ENCODE measurements around the gene RAPGEF2.
"Not testable (repeated sequence)": the region's sequence is repeated elsewhere in the genome, so short reads cannot be mapped to it uniquely, and the experiment has no call there.

RAPGEF2 gene

GRCh38 chr4:159283696-159284095 lies 180.8 kb downstream of the RAPGEF2 start:
- peak; percentile 97 for DNase-seq

GRCh38 chr4:159284113-159284512 lies 181.2 kb downstream of the RAPGEF2 start:
- peak; percentile 67 for DNase-seq

- DNase-seq, result no peak
These were observed 181.9 kb downstream of the RAPGEF2 start for GRCh38 chr4:159284733-159285132.

GRCh38 chr4:159287767-159288166 lies 184.9 kb downstream of the RAPGEF2 start:
- no peak for DNase-seq

GRCh38 chr4:159289682-159290081 lies 186.8 kb downstream of the RAPGEF2 start:
- DNase-seq, result no peak

GRCh38 chr4:159290321-159291030 lies 187.6 kb downstream of the RAPGEF2 start:
- DNase-seq, result peak; percentile 47

GRCh38 chr4:159291176-159291575 lies 188.3 kb downstream of the RAPGEF2 start:
- DNase-seq, result no peak

- DNase-seq, result no peak
These were observed 189.4 kb downstream of the RAPGEF2 start for GRCh38 chr4:159292137-159292896.

- DNase-seq, result no peak
These were observed 191.1 kb downstream of the RAPGEF2 start for GRCh38 chr4:159293811-159294515.

- DNase-seq, result peak; percentile 70
These were observed 193.2 kb downstream of the RAPGEF2 start for GRCh38 chr4:159296061-159296460.

GRCh38 chr4:159297091-159297490 lies 194.2 kb downstream of the RAPGEF2 start:
- peak; percentile 25 for DNase-seq

- peak; percentile 73 for DNase-seq
These were observed 195.6 kb downstream of the RAPGEF2 start for GRCh38 chr4:159298502-159298901.

GRCh38 chr4:159303435-159303834 lies 200.6 kb downstream of the RAPGEF2 start:
- no peak for DNase-seq

GRCh38 chr4:159305129-159305528 lies 202.2 kb downstream of the RAPGEF2 start:
- DNase-seq, result no peak

GRCh38 chr4:159307929-159308328 lies 205.1 kb downstream of the RAPGEF2 start:
- no peak for DNase-seq

GRCh38 chr4:159308566-159309340 lies 205.9 kb downstream of the RAPGEF2 start:
- peak; percentile 71 for DNase-seq

GRCh38 chr4:159312236-159312635 lies 209.4 kb downstream of the RAPGEF2 start:
- no peak for DNase-seq

- not testable (repeated sequence) for DNase-seq
These were observed 213.0 kb downstream of the RAPGEF2 start for GRCh38 chr4:159315879-159316278.

- no peak for DNase-seq
These were observed 214.3 kb downstream of the RAPGEF2 start for GRCh38 chr4:159317203-159317602.

- no peak for DNase-seq
These were observed 216.1 kb downstream of the RAPGEF2 start for GRCh38 chr4:159319027-159319426.

- no peak for DNase-seq
These were observed 223.6 kb downstream of the RAPGEF2 start for GRCh38 chr4:159326480-159326879.

GRCh38 chr4:159328766-159329165 lies 225.9 kb downstream of the RAPGEF2 start:
- DNase-seq, result no peak

GRCh38 chr4:159334461-159334860 lies 231.6 kb downstream of the RAPGEF2 start:
- DNase-seq, result no peak

All from fibroblast of skin of right quadriceps (primary cell).